Epithelial cell of proximal tubule (primary cell): ENCODE measurements around the gene WDFY2. TPM values are rescaled to one million over a fixed set of nuclear protein-coding genes. Genes with fewer than 3 reads are reported as not detected.
"Not testable (repeated sequence)": the region's sequence is repeated elsewhere in the genome, so short reads cannot be mapped to it uniquely, and the experiment has no call there.

Experiments
- DNase-seq: peaks from one replicate; pipeline ENCODE4 v3.0.0-alpha.2; 2011; ENCODE audit warnings: low read depth
- H3K4me3 ChIP-seq: 2 replicates; pipeline ENCODE4 v1.5.1; 2011; ENCODE audit warnings: low read depth, mild to moderate bottlenecking, low read length
- CTCF ChIP-seq: conservative IDR thresholded peaks from 2 replicates; pipeline ENCODE4 v1.5.1; 2012; ENCODE audit warnings: low read depth, mild to moderate bottlenecking, low read length
- total RNA-seq: library from RNA; depleted of rRNA; stranded (reverse); fragments of >200 nt; gene quantifications from 2 replicates; pipeline ENCODE4 v1.2.3, GENCODE V29; 2015

WDFY2 gene
- total RNA-seq, 1 donor from 2014 or later, result 5.1 TPM

DNA sequence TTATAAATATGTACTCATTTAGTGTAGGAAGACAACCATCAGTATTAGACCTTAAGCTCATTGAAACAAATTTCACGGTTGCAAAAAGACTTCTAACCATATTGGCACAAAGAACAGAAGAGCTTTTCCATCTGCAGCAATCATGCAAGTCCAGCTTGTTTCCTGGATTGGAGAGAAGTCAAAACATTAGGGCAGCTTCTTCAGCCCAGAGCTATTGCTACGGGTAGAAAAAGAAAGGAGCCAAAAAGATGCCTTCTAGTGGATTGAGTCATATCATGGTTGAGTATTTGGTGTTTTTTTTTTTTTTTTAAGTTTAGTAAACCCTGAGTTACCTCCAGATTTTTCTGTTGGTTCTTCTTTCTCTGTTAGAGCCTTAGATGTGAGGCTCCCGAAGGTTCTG is 99.8 kb downstream of the WDFY2 start:
- no peak for DNase-seq
- TF ChIP-seq CTCF, result no peak
- no peak overlapping the region for H3K4me3 ChIP-seq

GRCh38 chr13:51687947-51688714 is 103.9 kb downstream of the WDFY2 start:
- no peak for DNase-seq
- TF ChIP-seq CTCF, result no peak
- H3K4me3 ChIP-seq, result no peak overlapping the region

- no peak overlapping the region for H3K4me3 ChIP-seq
- no peak for TF ChIP-seq CTCF
- no peak for DNase-seq
Observed at GRCh38 chr13:51688937-51689662, 104.8 kb downstream of the WDFY2 start.

- H3K4me3 ChIP-seq, result no peak overlapping the region
- no peak for TF ChIP-seq CTCF
- DNase-seq, result no peak
Observed at GRCh38 chr13:51689663-51689996, 105.4 kb downstream of the WDFY2 start.

GRCh38 chr13:51695677-51696076 is 111.4 kb downstream of the WDFY2 start:
- not testable (repeated sequence) for DNase-seq, H3K4me3 ChIP-seq

DNA sequence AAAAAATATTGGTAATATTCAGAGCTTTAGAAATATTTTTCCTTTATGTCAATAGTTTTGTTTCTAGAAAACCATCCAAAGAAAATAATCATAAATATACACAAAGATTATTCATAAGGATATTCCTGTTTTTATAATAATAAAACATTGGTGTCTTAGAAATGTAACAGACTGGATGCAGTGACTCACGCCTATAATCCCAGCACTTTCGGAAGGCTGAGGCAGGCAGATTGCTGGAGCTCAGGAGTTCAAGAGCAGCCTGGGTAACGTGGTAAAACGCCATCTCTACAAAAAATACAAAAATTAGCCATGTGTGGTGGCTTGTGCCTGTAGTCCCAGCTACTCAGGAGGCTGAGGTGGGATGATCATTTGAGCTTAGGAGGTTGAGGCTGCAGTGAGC is 112.9 kb downstream of the WDFY2 start:
- no peak overlapping the region for H3K4me3 ChIP-seq
- no peak for TF ChIP-seq CTCF
- DNase-seq, result no peak

DNA sequence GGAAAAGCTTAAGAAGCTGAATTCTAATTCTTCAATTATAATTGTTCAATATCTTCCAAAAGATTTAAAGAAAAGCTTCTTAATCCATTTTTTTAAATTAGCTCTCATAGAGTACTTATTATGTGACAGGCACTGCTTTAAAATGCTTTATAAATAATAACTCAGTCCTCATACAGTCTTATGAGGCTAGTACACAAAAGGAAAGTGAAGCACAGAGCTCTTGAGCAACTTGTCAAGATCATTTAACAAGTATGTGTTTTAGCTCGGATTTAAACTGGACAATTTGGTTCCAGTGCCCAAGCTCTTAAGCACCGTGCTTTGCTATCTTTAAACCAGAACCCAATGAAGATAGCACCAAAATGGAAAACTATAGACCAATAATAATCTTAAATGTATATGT is 113.6 kb downstream of the WDFY2 start:
- no peak for TF ChIP-seq CTCF
- H3K4me3 ChIP-seq, result no peak overlapping the region
- no peak for DNase-seq
